ENCODE measurements around the gene PTPRU. TPM values are rescaled to one million over a fixed set of nuclear protein-coding genes. Genes with fewer than 3 reads are reported as not detected.

Gene PTPRU
- total RNA-seq, 6 donors from 2014 or later: 44.5 to 87.2 (median 70.1) TPM

- H3K36me3 ChIP-seq: no peaks in the 10 kb centered on the region
- ATAC-seq (ENCODE audit: low FRiP score in 2 of 2) (no peak), DNase-seq (peak in 1 of 2 donors; percentile 56)
- no peaks in the 10 kb centered on the region for H3K4me1 ChIP-seq
- no peaks in the 10 kb centered on the region for H3K9me3 ChIP-seq
- no peak overlapping the region for H3K27ac ChIP-seq
- H3K4me3 ChIP-seq: no peak overlapping the region
- no peaks in the 10 kb centered on the region for H3K27me3 ChIP-seq
- TF ChIP-seq POLR2A (IDR thresholded peaks at IDR 0.05): no peak
- TF ChIP-seq EP300 (IDR thresholded peaks at IDR 0.05): no peak
- TF ChIP-seq, protein P1, sequence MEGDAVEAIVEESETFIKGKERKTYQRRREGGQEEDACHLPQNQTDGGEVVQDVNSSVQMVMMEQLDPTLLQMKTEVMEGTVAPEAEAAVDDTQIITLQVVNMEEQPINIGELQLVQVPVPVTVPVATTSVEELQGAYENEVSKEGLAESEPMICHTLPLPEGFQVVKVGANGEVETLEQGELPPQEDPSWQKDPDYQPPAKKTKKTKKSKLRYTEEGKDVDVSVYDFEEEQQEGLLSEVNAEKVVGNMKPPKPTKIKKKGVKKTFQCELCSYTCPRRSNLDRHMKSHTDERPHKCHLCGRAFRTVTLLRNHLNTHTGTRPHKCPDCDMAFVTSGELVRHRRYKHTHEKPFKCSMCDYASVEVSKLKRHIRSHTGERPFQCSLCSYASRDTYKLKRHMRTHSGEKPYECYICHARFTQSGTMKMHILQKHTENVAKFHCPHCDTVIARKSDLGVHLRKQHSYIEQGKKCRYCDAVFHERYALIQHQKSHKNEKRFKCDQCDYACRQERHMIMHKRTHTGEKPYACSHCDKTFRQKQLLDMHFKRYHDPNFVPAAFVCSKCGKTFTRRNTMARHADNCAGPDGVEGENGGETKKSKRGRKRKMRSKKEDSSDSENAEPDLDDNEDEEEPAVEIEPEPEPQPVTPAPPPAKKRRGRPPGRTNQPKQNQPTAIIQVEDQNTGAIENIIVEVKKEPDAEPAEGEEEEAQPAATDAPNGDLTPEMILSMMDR (IDR thresholded peaks at IDR 0.05): no peak
- 67 to 76% methylated on average over 14 of the region's 14 CpGs for WGBS, 2 donors
Measured at GRCh38 chr1:29356663-29357062, 120.3 kb downstream of the PTPRU start.

- H3K4me3 ChIP-seq: no peak overlapping the region
- DNase-seq (no peak), ATAC-seq (ENCODE audit: low FRiP score in 2 of 2) (no peak)
- H3K27me3 ChIP-seq: no peaks in the 10 kb centered on the region
- H3K9me3 ChIP-seq: no peaks in the 10 kb centered on the region
- 67 to 72% methylated on average over 7 of the region's 7 CpGs for WGBS, 2 donors
- no peaks in the 10 kb centered on the region for H3K4me1 ChIP-seq
- no peaks in the 10 kb centered on the region for H3K36me3 ChIP-seq
- TF ChIP-seq, protein P1 (IDR thresholded peaks at IDR 0.05): no peak
- TF ChIP-seq POLR2A (IDR thresholded peaks at IDR 0.05): no peak
- TF ChIP-seq EP300 (IDR thresholded peaks at IDR 0.05): no peak
- no peak for TF ChIP-seq POLR2AphosphoS5 (IDR thresholded peaks at IDR 0.05)
- no peak overlapping the region for H3K27ac ChIP-seq
Measured at GRCh38 chr1:29357452-29357851, 121.1 kb downstream of the PTPRU start.

GRCh38 chr1:29358183-29358582 is 121.9 kb downstream of the PTPRU start:
- Histone ChIP-seq H3K4me1 (no peaks in the 10 kb centered on the region), H3K27me3 (no peaks in the 10 kb centered on the region), H3K36me3 (no peaks in the 10 kb centered on the region), H3K27ac (no peak overlapping the region), H3K9me3 (no peaks in the 10 kb centered on the region), H3K4me3 (no peak overlapping the region)
- no peak for TF ChIP-seq EP300 (IDR thresholded peaks at IDR 0.05)
- no peak for TF ChIP-seq POLR2A (IDR thresholded peaks at IDR 0.05)
- TF ChIP-seq, protein P1 (IDR thresholded peaks at IDR 0.05): no peak
- no peak for TF ChIP-seq POLR2AphosphoS5 (IDR thresholded peaks at IDR 0.05)
- ATAC-seq (ENCODE audit: low FRiP score in 2 of 2) (no peak), DNase-seq (no peak)
- whole genome bisulfite sequencing, 2 donors: 85 to 88% methylated on average over 6 of the region's 6 CpGs

DNA sequence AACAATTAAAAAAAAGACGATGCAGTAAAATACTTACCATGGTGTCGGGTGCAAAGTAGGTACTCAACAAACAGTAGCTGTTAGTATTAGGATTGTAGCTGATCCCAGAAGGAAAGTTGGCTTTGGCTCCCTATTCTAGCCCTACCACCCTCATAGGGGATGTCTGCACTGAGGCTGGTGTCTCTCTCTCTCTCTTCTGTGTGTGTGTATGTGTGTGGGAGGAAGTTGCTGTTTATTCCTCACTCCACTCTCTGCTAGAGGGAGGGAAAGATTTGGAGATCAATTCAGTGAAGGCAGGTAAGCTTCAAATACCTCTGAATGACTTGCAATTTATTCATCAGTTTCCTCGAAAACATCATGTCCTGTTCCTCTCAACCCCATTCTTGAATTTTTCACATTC is 124.4 kb downstream of the PTPRU start:
- Histone ChIP-seq H3K27ac (no peak overlapping the region), H3K4me3 (no peak overlapping the region), H3K27me3 (no peaks in the 10 kb centered on the region), H3K4me1 (no peaks in the 10 kb centered on the region), H3K36me3 (no peaks in the 10 kb centered on the region), H3K9me3 (no peaks in the 10 kb centered on the region)
- no peak for DNase-seq
- WGBS, 2 donors: 80 to 82% methylated on average over 3 of the region's 3 CpGs
- TF ChIP-seq POLR2A (IDR thresholded peaks at IDR 0.05): no peak
- no peak for TF ChIP-seq EP300 (IDR thresholded peaks at IDR 0.05)
- no peak for TF ChIP-seq POLR2AphosphoS5 (IDR thresholded peaks at IDR 0.05)
- TF ChIP-seq, protein P1 (IDR thresholded peaks at IDR 0.05): no peak
- ATAC-seq (ENCODE audit: low FRiP score in 2 of 2): no peak

DNA sequence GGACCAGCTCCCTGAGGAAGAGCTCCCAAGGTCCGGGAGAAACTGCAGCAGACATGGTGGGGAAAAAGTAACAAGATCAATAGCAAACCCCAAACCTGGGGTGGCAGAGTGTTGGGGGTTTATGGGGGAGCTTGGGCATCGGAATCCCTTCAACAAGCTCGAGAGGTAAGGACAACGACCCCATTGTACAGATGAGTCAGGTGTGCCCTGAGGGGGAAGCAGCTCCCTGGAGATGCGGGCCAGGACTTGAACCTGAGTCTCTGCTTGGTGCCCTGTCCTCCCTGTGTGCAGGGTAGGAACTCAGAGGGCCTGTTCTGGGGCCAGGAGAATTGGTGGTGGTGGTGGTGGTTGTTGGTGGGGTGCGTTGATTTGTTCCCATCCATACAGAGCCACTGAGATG is 125.4 kb downstream of the PTPRU start:
- no peaks in the 10 kb centered on the region for H3K36me3 ChIP-seq
- H3K4me1 ChIP-seq: no peaks in the 10 kb centered on the region
- no peak overlapping the region for H3K27ac ChIP-seq
- no peaks in the 10 kb centered on the region for H3K27me3 ChIP-seq
- H3K4me3 ChIP-seq: no peak overlapping the region
- ATAC-seq (ENCODE audit: low FRiP score in 2 of 2): no peak
- TF ChIP-seq POLR2A (IDR thresholded peaks at IDR 0.05) (no peak), POLR2AphosphoS5 (IDR thresholded peaks at IDR 0.05) (no peak), EP300 (IDR thresholded peaks at IDR 0.05) (no peak)
- TF ChIP-seq, protein P1 (IDR thresholded peaks at IDR 0.05): no peak
- no peak for DNase-seq
- no peaks in the 10 kb centered on the region for H3K9me3 ChIP-seq
- WGBS, 2 donors: 81 to 87% methylated on average over 6 of the region's 6 CpGs

Data from upper lobe of left lung (tissue), 6 donors.